Erythroblast (primary cell): ENCODE measurements around the gene RTL9.

Experiments used
- DNase-seq, 2 experiments: peaks; one replicate each; lab custom pipeline; 2025; lab: John Stamatoyannopoulos, UW
- GATA1 ChIP-seq: IDR thresholded peaks from 2 replicates; pipeline ENCODE4 v1.6.1; 2011; ENCODE audit warnings: low read depth, mild to moderate bottlenecking, control low read depth, low read length, moderate library complexity
- POLR2A ChIP-seq: IDR thresholded peaks from 2 replicates; pipeline ENCODE4 v1.6.1; 2011; ENCODE audit warnings: mild to moderate bottlenecking, low read length

The RTL9 gene

GRCh38 chrX:110406822-110407221, 48.2 kb downstream of the RTL9 start:
- TF ChIP-seq GATA1 = no peak
- no peak for DNase-seq

GRCh38 chrX:110407910-110408545, 49.4 kb downstream of the RTL9 start:
- peak; percentile 71 to 84 for DNase-seq
- TF ChIP-seq POLR2A (no peak), GATA1 (no peak)
